B cell (primary cell): ENCODE results near the gene NPPA.

ENCODE experiments used
- CTCF ChIP-seq: fragments of 200-600 bp; IDR thresholded peaks from one replicate; pipeline ENCODE4 v1.8.0; 2022; ENCODE audit warnings: antibody characterized with exemption, mild to moderate bottlenecking
- EZH2 ChIP-seq: IDR thresholded peaks from 2 replicates; pipeline ENCODE4 v1.6.1; 2012; ENCODE audit warnings: borderline replicate concordance, low read depth, mild to moderate bottlenecking, moderate library complexity, low read length; ENCODE audit not compliant: insufficient read depth, poor library complexity, severe bottlenecking

- TF ChIP-seq CTCF: no peak
- TF ChIP-seq EZH2: no peak
These were observed 27.0 kb upstream of the NPPA start for GRCh38 chr1:11874624-11875023.
